GM12878 (cell line): ENCODE data around the gene SAMD4A. TPM values are rescaled to one million over a fixed set of nuclear protein-coding genes. Genes with fewer than 3 reads are reported as not detected.

Experiments
- ATAC-seq: fragments of 200-7000 bp; cut with Tn5 transposase; 3 replicates; pipeline ENCODE4 v1.9.1; 2020; ENCODE audit warnings: mild to moderate bottlenecking, moderate library complexity
- BruUV-seq: library from RNA; stranded (reverse); fragments of 400-500 nt; replicated peaks from 2 replicates; lab custom pipeline; 2021; lab: Mats Ljungman, UMichigan
- CTCF ChIA-PET: fragments of 300-600 bp; sonication (Branson Sonifier 250); formaldehyde crosslinking; extraction: SDS; loops from one replicate; lab custom pipeline; 2021; ENCODE audit warnings: inconsistent platforms; lab: Yijun Ruan, JAX
- POLR2A ChIA-PET: fragments of 350-600 bp; formaldehyde crosslinking; extraction: SDS; loops from one replicate; lab custom pipeline; 2021; ENCODE audit warnings: inconsistent platforms; lab: Charles Lee
- RAD21 ChIA-PET: fragments of 300-600 bp; sonication (Branson Sonifier 250); formaldehyde crosslinking; loops from one replicate; lab custom pipeline; 2023; ENCODE audit warnings: antibody characterized with exemption; ENCODE audit not compliant: unreplicated experiment; lab: Charles Lee
- SMC1A ChIA-PET: fragments of 300-600 bp; sonication (Branson Sonifier 250); formaldehyde crosslinking; loops from one replicate; lab custom pipeline; 2023; ENCODE audit not compliant: unreplicated experiment, uncharacterized antibody; lab: Charles Lee
- DNase-seq: peaks from one replicate; pipeline ENCODE4 v3.0.0-alpha.2; 2011; ENCODE audit warnings: low read depth, low spot score
- FAIRE-seq: peaks from 3 replicates; lab custom pipeline; 2011; peaks lifted over from hg19 to GRCh38; lab: Jason Lieb, UNC
- H2AFZ ChIP-seq: 2 replicates; pipeline ENCODE4 v1.6.0; 2011; ENCODE audit warnings: low read depth, low read length, control low read depth; ENCODE audit not compliant: control insufficient read depth
- H3K27ac ChIP-seq: 2 replicates; pipeline ENCODE4 v1.5.1; 2011; ENCODE audit warnings: control low read depth; ENCODE audit not compliant: control insufficient read depth, insufficient read depth
- H3K27me3 ChIP-seq, 2 experiments: replicated peaks in 1 of 2; 2 replicates each; pipeline versions ENCODE4 v1.6.0 to v1.6.1; 2011; ENCODE audit warnings: low read length in 1 of 2; ENCODE audit not compliant: control insufficient read depth in 2 of 2, insufficient read depth in 2 of 2
- H3K36me3 ChIP-seq, 2 experiments: 2 replicates each; pipeline ENCODE4 v1.5.1; 2011; ENCODE audit warnings: low read length in 1 of 2; ENCODE audit not compliant: control insufficient read depth in 2 of 2, insufficient read depth in 2 of 2
- H3K4me1 ChIP-seq: 2 replicates; pipeline ENCODE4 v1.6.1; 2011; ENCODE audit warnings: mild to moderate bottlenecking, low read length, moderate library complexity, mixed read lengths; ENCODE audit not compliant: control insufficient read depth, insufficient read depth
- H3K4me2 ChIP-seq: 2 replicates; pipeline ENCODE4 v1.6.0; 2011; ENCODE audit warnings: control low read depth; ENCODE audit not compliant: control insufficient read depth, insufficient read depth
- H3K4me3 ChIP-seq: fragments of 200-600 bp; sonication (generic); 2 replicates; pipeline ENCODE4 v1.5.1; 2016
- H3K79me2 ChIP-seq: 2 replicates; pipeline ENCODE4 v1.6.0; 2011; ENCODE audit warnings: low read length; ENCODE audit not compliant: control insufficient read depth, insufficient read depth
- H3K9ac ChIP-seq: 2 replicates; pipeline ENCODE4 v1.8.0; 2011; ENCODE audit warnings: low read length, control low read depth, mixed read lengths; ENCODE audit not compliant: control insufficient read depth, insufficient read depth
- H3K9me3 ChIP-seq: replicated peaks from 3 replicates; pipeline ENCODE4 v1.5.1; 2011; ENCODE audit warnings: mild to moderate bottlenecking, low read length; ENCODE audit not compliant: control insufficient read depth, insufficient read depth
- H4K20me1 ChIP-seq: 2 replicates; pipeline ENCODE4 v1.6.0; 2011; ENCODE audit not compliant: control insufficient read depth, insufficient read depth
- IKZF1 ChIP-seq: fragments of 450-650 bp; conservative IDR thresholded peaks from 2 replicates; pipeline ENCODE4 v1.6.1; 2017; ENCODE audit warnings: antibody characterized with exemption, mild to moderate bottlenecking
- MYC ChIP-seq: IDR thresholded peaks from 2 replicates; pipeline ENCODE4 v1.6.1; 2011; ENCODE audit warnings: mild to moderate bottlenecking, low read length, moderate library complexity, inconsistent platforms; ENCODE audit not compliant: insufficient read depth, insufficient replicate concordance, insufficient read length, severe bottlenecking
- RAD21 ChIP-seq: IDR thresholded peaks from 2 replicates; pipeline ENCODE4 v1.6.1; 2011; ENCODE audit warnings: mild to moderate bottlenecking, low read depth, low read length, moderate library complexity; ENCODE audit not compliant: insufficient read depth
- WGBS: methylation state at CpG from one replicate; pipeline ENCODE4 v1.1.6; 2016; ENCODE audit warnings: low lambda C conversion rate; ENCODE audit not compliant: insufficient replicate concordance, insufficient coverage; ENCODE audit errors: missing lambda C conversion rate; 5-methylcytosine and 5-hydroxymethylcytosine counted together
- in situ Hi-C: fragments of 300-500 bp; cut with MboI; formaldehyde crosslinking; loops from 9 replicates; pipeline ENCODE4 v1.14.3; 2018; ENCODE audit warnings: mixed read lengths
- intact Hi-C: fragments of 100-400 bp; cut with micrococcal nuclease; formaldehyde crosslinking; loops from one replicate; pipeline ENCODE4 v1.14.2; 2022; ENCODE audit not compliant: unreplicated experiment
- polyA plus RNA-seq, 11 experiments: library from polyadenylated mRNA; depleted of rRNA in 4 of 11; unstranded in 6 of 11; stranded (reverse) in 5 of 11; fragments of >200 nt; fragmentation: Nextera tagmentation in 4 of 11; fragmentation: Illumina TruSeq in 1 of 11; extraction: Ambion mirVana in 4 of 11; extraction: Trizol in 1 of 11; gene quantifications; 1 replicate in 1 of 11; 2 replicates in 10 of 11; pipeline versions ENCODE4 v1.2.1 to v1.2.3, GENCODE V29; 2011 to 2016; ENCODE audit warnings: inconsistent platforms in 2 of 11, missing spikeins in 2 of 11, low read depth in 1 of 11
- total RNA-seq, 4 experiments: library from RNA; depleted of rRNA in 3 of 4; stranded (reverse); fragments of >200 nt in 3 of 4; fragmentation: Illumina TruSeq in 1 of 4; extraction: Trizol in 1 of 4; gene quantifications; 2 replicates each; pipeline versions ENCODE4 v1.2.1 to v1.2.3, GENCODE V29; 2013 to 2021
- TF ChIP-seq, protein P1 (sequence below): fragments of 150-350 bp; IDR thresholded peaks from 2 replicates; pipeline ENCODE4 v1.6.1; 2016; ENCODE audit warnings: low read depth, low read length
- TF ChIP-seq, protein P2 (sequence below): fragments of 450-650 bp; IDR thresholded peaks from 2 replicates; pipeline ENCODE4 v1.6.1; 2018; ENCODE audit warnings: mild to moderate bottlenecking, low read depth, moderate library complexity; ENCODE audit not compliant: partially characterized antibody

The SAMD4A gene
- total and polyA plus RNA-seq, 10 of the 15 experiments (the other 5 are each of a cell fraction or from before 2014, with no cell fraction given) = 0.05 to 0.56 (median 0.31) TPM

- ATAC-seq = no peak
- Histone ChIP-seq H3K27me3 (no peaks in the 10 kb centered on the region), H3K4me2 (no peak overlapping the region), H3K36me3 (no peaks in the 10 kb centered on the region), H3K27ac (no peak overlapping the region), H3K79me2 (no peaks in the 10 kb centered on the region), H2AFZ (no peak overlapping the region), H3K4me1 (no peaks in the 10 kb centered on the region), H3K4me3 (no peak overlapping the region), H3K9ac (no peak overlapping the region), H3K9me3 (no peaks in the 10 kb centered on the region), H4K20me1 (no peaks in the 10 kb centered on the region)
- CTCF ChIA-PET = no interaction called here
- FAIRE-seq = no peak
- SMC1A ChIA-PET = interaction anchor here (1.5 kb wide), 1 partner anchor 14 kb away, joined by 3 read pairs; no protein-coding TSS in a partner anchor
- BruUV-seq = no TSS peak
- RAD21 ChIA-PET = interaction anchor here (0.7 kb wide), 1 partner anchor 54 kb away, joined by 3 read pairs; no protein-coding TSS in a partner anchor
- intact Hi-C loops = no loop called here
- WGBS = 93% methylated on average over 12 of the region's 12 CpGs
- TF ChIP-seq IKZF1 (no peak), MYC (no peak), RAD21 (no peak)
- TF ChIP-seq, protein P1, sequence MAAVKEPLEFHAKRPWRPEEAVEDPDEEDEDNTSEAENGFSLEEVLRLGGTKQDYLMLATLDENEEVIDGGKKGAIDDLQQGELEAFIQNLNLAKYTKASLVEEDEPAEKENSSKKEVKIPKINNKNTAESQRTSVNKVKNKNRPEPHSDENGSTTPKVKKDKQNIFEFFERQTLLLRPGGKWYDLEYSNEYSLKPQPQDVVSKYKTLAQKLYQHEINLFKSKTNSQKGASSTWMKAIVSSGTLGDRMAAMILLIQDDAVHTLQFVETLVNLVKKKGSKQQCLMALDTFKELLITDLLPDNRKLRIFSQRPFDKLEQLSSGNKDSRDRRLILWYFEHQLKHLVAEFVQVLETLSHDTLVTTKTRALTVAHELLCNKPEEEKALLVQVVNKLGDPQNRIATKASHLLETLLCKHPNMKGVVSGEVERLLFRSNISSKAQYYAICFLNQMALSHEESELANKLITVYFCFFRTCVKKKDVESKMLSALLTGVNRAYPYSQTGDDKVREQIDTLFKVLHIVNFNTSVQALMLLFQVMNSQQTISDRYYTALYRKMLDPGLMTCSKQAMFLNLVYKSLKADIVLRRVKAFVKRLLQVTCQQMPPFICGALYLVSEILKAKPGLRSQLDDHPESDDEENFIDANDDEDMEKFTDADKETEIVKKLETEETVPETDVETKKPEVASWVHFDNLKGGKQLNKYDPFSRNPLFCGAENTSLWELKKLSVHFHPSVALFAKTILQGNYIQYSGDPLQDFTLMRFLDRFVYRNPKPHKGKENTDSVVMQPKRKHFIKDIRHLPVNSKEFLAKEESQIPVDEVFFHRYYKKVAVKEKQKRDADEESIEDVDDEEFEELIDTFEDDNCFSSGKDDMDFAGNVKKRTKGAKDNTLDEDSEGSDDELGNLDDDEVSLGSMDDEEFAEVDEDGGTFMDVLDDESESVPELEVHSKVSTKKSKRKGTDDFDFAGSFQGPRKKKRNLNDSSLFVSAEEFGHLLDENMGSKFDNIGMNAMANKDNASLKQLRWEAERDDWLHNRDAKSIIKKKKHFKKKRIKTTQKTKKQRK = no peak
- TF ChIP-seq, protein P2, sequence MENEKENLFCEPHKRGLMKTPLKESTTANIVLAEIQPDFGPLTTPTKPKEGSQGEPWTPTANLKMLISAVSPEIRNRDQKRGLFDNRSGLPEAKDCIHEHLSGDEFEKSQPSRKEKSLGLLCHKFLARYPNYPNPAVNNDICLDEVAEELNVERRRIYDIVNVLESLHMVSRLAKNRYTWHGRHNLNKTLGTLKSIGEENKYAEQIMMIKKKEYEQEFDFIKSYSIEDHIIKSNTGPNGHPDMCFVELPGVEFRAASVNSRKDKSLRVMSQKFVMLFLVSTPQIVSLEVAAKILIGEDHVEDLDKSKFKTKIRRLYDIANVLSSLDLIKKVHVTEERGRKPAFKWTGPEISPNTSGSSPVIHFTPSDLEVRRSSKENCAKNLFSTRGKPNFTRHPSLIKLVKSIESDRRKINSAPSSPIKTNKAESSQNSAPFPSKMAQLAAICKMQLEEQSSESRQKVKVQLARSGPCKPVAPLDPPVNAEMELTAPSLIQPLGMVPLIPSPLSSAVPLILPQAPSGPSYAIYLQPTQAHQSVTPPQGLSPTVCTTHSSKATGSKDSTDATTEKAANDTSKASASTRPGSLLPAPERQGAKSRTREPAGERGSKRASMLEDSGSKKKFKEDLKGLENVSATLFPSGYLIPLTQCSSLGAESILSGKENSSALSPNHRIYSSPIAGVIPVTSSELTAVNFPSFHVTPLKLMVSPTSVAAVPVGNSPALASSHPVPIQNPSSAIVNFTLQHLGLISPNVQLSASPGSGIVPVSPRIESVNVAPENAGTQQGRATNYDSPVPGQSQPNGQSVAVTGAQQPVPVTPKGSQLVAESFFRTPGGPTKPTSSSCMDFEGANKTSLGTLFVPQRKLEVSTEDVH = no peak
- POLR2A ChIA-PET = no interaction called here
- in situ Hi-C loops = no loop called here
- DNase-seq = no peak
These were observed 196.8 kb downstream of the SAMD4A start for GRCh38 chr14:54763761-54764160.
